ENCODE data around the gene HADHB.

The HADHB gene

DNA sequence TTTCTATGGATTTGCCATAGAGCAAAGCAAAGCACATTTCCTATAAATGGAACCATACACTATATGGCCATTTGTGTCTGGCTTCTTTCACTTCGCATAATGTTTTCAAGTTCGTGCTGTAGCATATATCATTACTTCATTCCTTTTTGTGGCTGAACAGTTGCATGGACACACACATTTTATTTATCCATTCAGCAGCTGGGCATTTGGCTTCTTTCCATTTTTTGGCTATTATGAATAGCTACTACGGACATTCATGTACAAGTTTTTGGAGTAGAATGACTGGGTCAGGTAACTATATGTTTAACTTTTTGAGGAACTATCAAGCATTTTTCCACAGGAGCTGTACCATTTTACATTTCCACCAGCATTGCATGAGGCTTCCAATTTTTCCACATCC lies 90.5 kb downstream of the HADHB start:
- H3K36me3 ChIP-seq = no peaks in the 10 kb centered on the region
- no peak overlapping the region for H3K27ac ChIP-seq
- no peak overlapping the region for H3K4me3 ChIP-seq (ENCODE audit: low read depth in 1 of 2, low read length in 1 of 2)
- no peaks in the 10 kb centered on the region for H3K9me3 ChIP-seq
- no peaks in the 10 kb centered on the region for H3K27me3 ChIP-seq
- TF ChIP-seq, protein P1, sequence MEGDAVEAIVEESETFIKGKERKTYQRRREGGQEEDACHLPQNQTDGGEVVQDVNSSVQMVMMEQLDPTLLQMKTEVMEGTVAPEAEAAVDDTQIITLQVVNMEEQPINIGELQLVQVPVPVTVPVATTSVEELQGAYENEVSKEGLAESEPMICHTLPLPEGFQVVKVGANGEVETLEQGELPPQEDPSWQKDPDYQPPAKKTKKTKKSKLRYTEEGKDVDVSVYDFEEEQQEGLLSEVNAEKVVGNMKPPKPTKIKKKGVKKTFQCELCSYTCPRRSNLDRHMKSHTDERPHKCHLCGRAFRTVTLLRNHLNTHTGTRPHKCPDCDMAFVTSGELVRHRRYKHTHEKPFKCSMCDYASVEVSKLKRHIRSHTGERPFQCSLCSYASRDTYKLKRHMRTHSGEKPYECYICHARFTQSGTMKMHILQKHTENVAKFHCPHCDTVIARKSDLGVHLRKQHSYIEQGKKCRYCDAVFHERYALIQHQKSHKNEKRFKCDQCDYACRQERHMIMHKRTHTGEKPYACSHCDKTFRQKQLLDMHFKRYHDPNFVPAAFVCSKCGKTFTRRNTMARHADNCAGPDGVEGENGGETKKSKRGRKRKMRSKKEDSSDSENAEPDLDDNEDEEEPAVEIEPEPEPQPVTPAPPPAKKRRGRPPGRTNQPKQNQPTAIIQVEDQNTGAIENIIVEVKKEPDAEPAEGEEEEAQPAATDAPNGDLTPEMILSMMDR (IDR thresholded peaks at IDR 0.05) = no peak
- peaks cover 0 to 2% of the 10 kb centered on the region in 2 experiments for H3K4me1 ChIP-seq (ENCODE audit: control insufficient read depth in 1 of 2, insufficient read depth in 1 of 2, low read depth in 1 of 2, low read length in 1 of 2)

DNA sequence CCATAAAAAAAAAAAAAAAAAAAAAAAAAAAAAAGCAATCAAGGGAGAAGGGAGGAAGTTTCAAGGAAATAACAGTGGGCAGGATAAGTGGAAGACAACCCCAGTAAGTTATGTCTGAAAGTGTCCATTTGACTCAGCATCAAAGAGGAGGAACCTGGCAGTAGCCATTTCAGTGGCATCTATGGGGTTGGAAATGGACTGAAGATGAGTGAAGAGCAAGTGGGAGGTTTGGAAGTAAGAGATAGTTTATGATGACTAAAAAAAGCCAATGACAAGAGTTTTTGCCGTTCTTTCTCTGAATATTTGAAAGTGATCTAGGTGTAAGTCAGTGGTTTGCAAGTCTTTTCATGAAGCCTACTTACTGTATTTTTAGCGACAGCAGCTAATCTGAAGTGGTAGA lies 92.0 kb downstream of the HADHB start:
- Histone ChIP-seq H3K36me3 (no peaks in the 10 kb centered on the region), H3K27ac (no peak overlapping the region), H3K4me3 (ENCODE audit: low read depth in 1 of 2, low read length in 1 of 2) (no peak overlapping the region), H3K4me1 (ENCODE audit: control insufficient read depth in 1 of 2, insufficient read depth in 1 of 2, low read depth in 1 of 2, low read length in 1 of 2) (no peaks in the 10 kb centered on the region), H3K9me3 (no peaks in the 10 kb centered on the region), H3K27me3 (no peaks in the 10 kb centered on the region)
- TF ChIP-seq, protein P1 (IDR thresholded peaks at IDR 0.05) = no peak

DNA sequence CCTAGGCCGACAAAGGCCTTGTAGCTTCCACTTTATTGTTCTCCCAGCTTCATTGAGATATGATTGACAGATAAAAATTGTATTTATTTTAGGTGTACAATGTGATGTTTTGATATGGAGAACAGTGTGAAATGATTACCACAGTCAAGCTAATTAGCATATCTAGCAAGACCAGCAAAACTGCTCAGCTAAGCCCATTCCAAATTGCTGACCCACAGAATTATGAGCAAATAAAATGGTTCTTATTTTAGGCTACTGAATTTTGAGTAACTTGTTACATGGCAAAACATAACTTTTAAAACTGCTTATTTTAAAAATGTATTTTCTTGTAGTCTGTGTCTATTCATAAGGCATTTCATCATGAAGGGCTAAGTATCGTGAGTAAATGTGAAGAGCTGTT lies 92.6 kb downstream of the HADHB start:
- Histone ChIP-seq H3K36me3 (no peaks in the 10 kb centered on the region), H3K4me1 (ENCODE audit: control insufficient read depth in 1 of 2, insufficient read depth in 1 of 2, low read depth in 1 of 2, low read length in 1 of 2) (no peaks in the 10 kb centered on the region)
- TF ChIP-seq, protein P1 (IDR thresholded peaks at IDR 0.05) = no peak

More for the DNA sequence above, 92.6 kb downstream of the HADHB start:
- no peaks in the 10 kb centered on the region for H3K9me3 ChIP-seq
- no peaks in the 10 kb centered on the region for H3K27me3 ChIP-seq
- H3K27ac ChIP-seq = no peak overlapping the region
- H3K4me3 ChIP-seq (ENCODE audit: low read depth in 1 of 2, low read length in 1 of 2) = no peak overlapping the region

Measured in neutrophil (primary cell).